DOHH2 (cell line): ENCODE measurements around the gene RIMS1.

Experiments used
- H3F3A ChIP-seq: fragments of 200-600 bp; sonication (generic), shearing (Covaris generic); 2 replicates; pipeline ENCODE4 v1.6.0; 2016; ENCODE audit warnings: antibody characterized with exemption, mild to moderate bottlenecking; ENCODE audit not compliant: control insufficient read depth, insufficient read depth
- H3K27ac ChIP-seq: fragments of 200-600 bp; sonication (generic); 2 replicates; pipeline ENCODE4 v1.5.1; 2014; ENCODE audit warnings: low read depth, mild to moderate bottlenecking, low read length, moderate library complexity
- H3K27me3 ChIP-seq: fragments of 200-600 bp; sonication (generic); 2 replicates; pipeline ENCODE4 v1.6.1; 2014; ENCODE audit warnings: mild to moderate bottlenecking, low read length, mixed read lengths; ENCODE audit not compliant: control insufficient read depth
- H3K36me3 ChIP-seq: fragments of 200-600 bp; sonication (generic); 2 replicates; pipeline ENCODE4 v1.6.1; 2014; ENCODE audit warnings: mild to moderate bottlenecking, low read length, moderate library complexity, mixed read lengths; ENCODE audit not compliant: control insufficient read depth
- H3K4me1 ChIP-seq: fragments of 200-600 bp; sonication (generic); 2 replicates; pipeline ENCODE4 v1.6.1; 2014; ENCODE audit warnings: mild to moderate bottlenecking, low read length, mixed read lengths; ENCODE audit not compliant: control insufficient read depth
- H3K4me2 ChIP-seq: fragments of 200-600 bp; sonication (generic); 2 replicates; pipeline ENCODE4 v1.6.0; 2014; ENCODE audit warnings: mild to moderate bottlenecking, low read length, moderate library complexity
- H3K4me3 ChIP-seq: fragments of 200-600 bp; sonication (generic); 2 replicates; pipeline ENCODE4 v1.5.1; 2014; ENCODE audit warnings: mild to moderate bottlenecking, low read length, mixed read lengths
- H3K79me2 ChIP-seq: fragments of 200-600 bp; sonication (generic); 2 replicates; pipeline ENCODE4 v1.6.1; 2014; ENCODE audit warnings: mild to moderate bottlenecking, low read length, mixed read lengths; ENCODE audit not compliant: control insufficient read depth
- H3K9me2 ChIP-seq: fragments of 200-600 bp; sonication (generic); replicated peaks from 2 replicates; pipeline ENCODE4 v1.6.1; 2014; ENCODE audit warnings: mild to moderate bottlenecking, low read length, mixed read lengths; ENCODE audit not compliant: control insufficient read depth
- H3K9me3 ChIP-seq: fragments of 200-600 bp; sonication (generic); 2 replicates; pipeline ENCODE4 v1.6.1; 2014; ENCODE audit warnings: antibody characterized with exemption, low read length, mixed read lengths; ENCODE audit not compliant: control insufficient read depth, insufficient read depth
- H4K20me1 ChIP-seq: fragments of 200-600 bp; sonication (generic); 2 replicates; pipeline ENCODE4 v1.6.0; 2014; ENCODE audit warnings: low read depth, mild to moderate bottlenecking, antibody characterized with exemption, low read length, moderate library complexity; ENCODE audit not compliant: control insufficient read depth, insufficient read depth
- CTCF ChIP-seq: fragments of 200-600 bp; sonication (generic); IDR thresholded peaks from one replicate; pipeline ENCODE4 v1.5.1; 2014; ENCODE audit warnings: antibody characterized with exemption, mild to moderate bottlenecking, low read depth, low read length; ENCODE audit not compliant: poor library complexity, severe bottlenecking
- EZH2phosphoT487 ChIP-seq: fragments of 200-600 bp; sonication (generic); IDR thresholded peaks from 2 replicates; pipeline ENCODE4 v1.6.1; 2017; ENCODE audit warnings: borderline replicate concordance, mild to moderate bottlenecking, antibody characterized with exemption, low read length, moderate library complexity, mixed read lengths

Gene RIMS1

GRCh38 chr6:72238021-72238420 is 351.7 kb downstream of the RIMS1 start:
- no peaks in the 10 kb centered on the region for H3K9me2 ChIP-seq
- no peaks in the 10 kb centered on the region for H3K36me3 ChIP-seq
- no peaks in the 10 kb centered on the region for H3F3A ChIP-seq
- no peaks in the 10 kb centered on the region for H3K79me2 ChIP-seq
- H3K4me2 ChIP-seq = no peak overlapping the region
- H3K4me1 ChIP-seq = no peaks in the 10 kb centered on the region
- H4K20me1 ChIP-seq = no peaks in the 10 kb centered on the region
- no peaks in the 10 kb centered on the region for H3K9me3 ChIP-seq
- no peak overlapping the region for H3K4me3 ChIP-seq
- H3K27me3 ChIP-seq = no peaks in the 10 kb centered on the region
- H3K27ac ChIP-seq = no peak overlapping the region
- TF ChIP-seq EZH2phosphoT487 = no peak
- no peak for TF ChIP-seq CTCF

- Histone ChIP-seq H3F3A (no peaks in the 10 kb centered on the region), H3K27me3 (no peaks in the 10 kb centered on the region), H3K4me3 (no peak overlapping the region), H4K20me1 (no peaks in the 10 kb centered on the region), H3K36me3 (no peaks in the 10 kb centered on the region), H3K4me1 (no peaks in the 10 kb centered on the region), H3K79me2 (no peaks in the 10 kb centered on the region), H3K9me2 (no peaks in the 10 kb centered on the region), H3K27ac (no peak overlapping the region), H3K9me3 (no peaks in the 10 kb centered on the region), H3K4me2 (no peak overlapping the region)
- TF ChIP-seq EZH2phosphoT487 (no peak), CTCF (no peak)
Measured at GRCh38 chr6:72238900-72239299, 352.6 kb downstream of the RIMS1 start.

GRCh38 chr6:72245565-72245964 is 359.2 kb downstream of the RIMS1 start:
- Histone ChIP-seq H3K4me2 (no peak overlapping the region), H3K9me2 (no peaks in the 10 kb centered on the region), H3K4me1 (peaks cover 15% of the 10 kb centered on the region), H3K79me2 (no peaks in the 10 kb centered on the region), H3K27ac (no peak overlapping the region), H3K27me3 (no peaks in the 10 kb centered on the region), H3F3A (no peaks in the 10 kb centered on the region), H3K9me3 (no peaks in the 10 kb centered on the region), H3K4me3 (no peak overlapping the region), H4K20me1 (no peaks in the 10 kb centered on the region), H3K36me3 (no peaks in the 10 kb centered on the region)
- no peak for TF ChIP-seq CTCF
- TF ChIP-seq EZH2phosphoT487 = no peak

- H3K36me3 ChIP-seq = no peaks in the 10 kb centered on the region
- H3K79me2 ChIP-seq = no peaks in the 10 kb centered on the region
- H3K9me3 ChIP-seq = no peaks in the 10 kb centered on the region
- peaks cover 15% of the 10 kb centered on the region for H3K4me1 ChIP-seq
- H3K9me2 ChIP-seq = no peaks in the 10 kb centered on the region
- H3F3A ChIP-seq = no peaks in the 10 kb centered on the region
- no peak overlapping the region for H3K4me3 ChIP-seq
- H3K27me3 ChIP-seq = no peaks in the 10 kb centered on the region
- no peak overlapping the region for H3K4me2 ChIP-seq
- H3K27ac ChIP-seq = no peak overlapping the region
- TF ChIP-seq CTCF (peak; percentile 15), EZH2phosphoT487 (no peak)
- no peaks in the 10 kb centered on the region for H4K20me1 ChIP-seq
Measured at GRCh38 chr6:72246926-72247325, 360.6 kb downstream of the RIMS1 start.
